GM12878 (cell line): ENCODE data around the gene ASAP3. TPM values are rescaled to one million over a fixed set of nuclear protein-coding genes. Genes with fewer than 3 reads are reported as not detected.

Experiments used
- ATAC-seq: fragments of 200-7000 bp; cut with Tn5 transposase; 3 replicates; pipeline ENCODE4 v1.9.1; 2020; ENCODE audit warnings: mild to moderate bottlenecking, moderate library complexity
- BruUV-seq: library from RNA; stranded (reverse); fragments of 400-500 nt; replicated peaks from 2 replicates; lab custom pipeline; 2021; lab: Mats Ljungman, UMichigan
- CTCF ChIA-PET: fragments of 300-600 bp; sonication (Branson Sonifier 250); formaldehyde crosslinking; extraction: SDS; loops from one replicate; lab custom pipeline; 2021; ENCODE audit warnings: inconsistent platforms; lab: Yijun Ruan, JAX
- POLR2A ChIA-PET: fragments of 350-600 bp; formaldehyde crosslinking; extraction: SDS; loops from one replicate; lab custom pipeline; 2021; ENCODE audit warnings: inconsistent platforms; lab: Charles Lee
- RAD21 ChIA-PET: fragments of 300-600 bp; sonication (Branson Sonifier 250); formaldehyde crosslinking; loops from one replicate; lab custom pipeline; 2023; ENCODE audit warnings: antibody characterized with exemption; ENCODE audit not compliant: unreplicated experiment; lab: Charles Lee
- SMC1A ChIA-PET: fragments of 300-600 bp; sonication (Branson Sonifier 250); formaldehyde crosslinking; loops from one replicate; lab custom pipeline; 2023; ENCODE audit not compliant: unreplicated experiment, uncharacterized antibody; lab: Charles Lee
- DNase-seq: peaks from one replicate; pipeline ENCODE4 v3.0.0-alpha.2; 2011; ENCODE audit warnings: low read depth, low spot score
- FAIRE-seq: peaks from 3 replicates; lab custom pipeline; 2011; peaks lifted over from hg19 to GRCh38; lab: Jason Lieb, UNC
- H2AFZ ChIP-seq: 2 replicates; pipeline ENCODE4 v1.6.0; 2011; ENCODE audit warnings: low read depth, low read length, control low read depth; ENCODE audit not compliant: control insufficient read depth
- H3K27ac ChIP-seq: 2 replicates; pipeline ENCODE4 v1.5.1; 2011; ENCODE audit warnings: control low read depth; ENCODE audit not compliant: control insufficient read depth, insufficient read depth
- H3K27me3 ChIP-seq, 2 experiments: replicated peaks in 1 of 2; 2 replicates each; pipeline versions ENCODE4 v1.6.0 to v1.6.1; 2011; ENCODE audit warnings: low read length in 1 of 2; ENCODE audit not compliant: control insufficient read depth in 2 of 2, insufficient read depth in 2 of 2
- H3K36me3 ChIP-seq, 2 experiments: 2 replicates each; pipeline ENCODE4 v1.5.1; 2011; ENCODE audit warnings: low read length in 1 of 2; ENCODE audit not compliant: control insufficient read depth in 2 of 2, insufficient read depth in 2 of 2
- H3K4me1 ChIP-seq: 2 replicates; pipeline ENCODE4 v1.6.1; 2011; ENCODE audit warnings: mild to moderate bottlenecking, low read length, moderate library complexity, mixed read lengths; ENCODE audit not compliant: control insufficient read depth, insufficient read depth
- H3K4me2 ChIP-seq: 2 replicates; pipeline ENCODE4 v1.6.0; 2011; ENCODE audit warnings: control low read depth; ENCODE audit not compliant: control insufficient read depth, insufficient read depth
- H3K4me3 ChIP-seq: fragments of 200-600 bp; sonication (generic); 2 replicates; pipeline ENCODE4 v1.5.1; 2016
- H3K79me2 ChIP-seq: 2 replicates; pipeline ENCODE4 v1.6.0; 2011; ENCODE audit warnings: low read length; ENCODE audit not compliant: control insufficient read depth, insufficient read depth
- H3K9ac ChIP-seq: 2 replicates; pipeline ENCODE4 v1.8.0; 2011; ENCODE audit warnings: low read length, control low read depth, mixed read lengths; ENCODE audit not compliant: control insufficient read depth, insufficient read depth
- H3K9me3 ChIP-seq: replicated peaks from 3 replicates; pipeline ENCODE4 v1.5.1; 2011; ENCODE audit warnings: mild to moderate bottlenecking, low read length; ENCODE audit not compliant: control insufficient read depth, insufficient read depth
- H4K20me1 ChIP-seq: 2 replicates; pipeline ENCODE4 v1.6.0; 2011; ENCODE audit not compliant: control insufficient read depth, insufficient read depth
- CBFB ChIP-seq: IDR thresholded peaks from 2 replicates; pipeline ENCODE4 v1.6.1; 2016; ENCODE audit warnings: antibody characterized with exemption, low read depth
- CHD4 ChIP-seq: fragments of 200-600 bp; sonication (generic); IDR thresholded peaks from 2 replicates; pipeline ENCODE4 v1.6.1; 2016; ENCODE audit warnings: mild to moderate bottlenecking
- IKZF2 ChIP-seq, 2 experiments: fragments of 450-650 bp; IDR thresholded peaks; 2 replicates each; pipeline ENCODE4 v1.6.1; 2017; ENCODE audit warnings: mild to moderate bottlenecking in 2 of 2, moderate library complexity in 2 of 2
- MLLT1 ChIP-seq: fragments of 450-650 bp; IDR thresholded peaks from 2 replicates; pipeline ENCODE4 v1.6.1; 2016; ENCODE audit warnings: mild to moderate bottlenecking
- REST ChIP-seq: IDR thresholded peaks from 2 replicates; pipeline ENCODE4 v1.6.1; 2012; ENCODE audit warnings: mild to moderate bottlenecking, low read depth, low read length
- ZNF217 ChIP-seq: fragments of 450-650 bp; IDR thresholded peaks from 2 replicates; pipeline ENCODE4 v1.6.1; 2017; ENCODE audit warnings: antibody characterized with exemption, mild to moderate bottlenecking
- ZNF24 ChIP-seq: fragments of 450-650 bp; IDR thresholded peaks from 2 replicates; pipeline ENCODE4 v1.6.1; 2017; ENCODE audit warnings: antibody characterized with exemption, mild to moderate bottlenecking
- whole genome bisulfite sequencing: methylation state at CpG from one replicate; pipeline ENCODE4 v1.1.6; 2016; ENCODE audit warnings: low lambda C conversion rate; ENCODE audit not compliant: insufficient replicate concordance, insufficient coverage; ENCODE audit errors: missing lambda C conversion rate; 5-methylcytosine and 5-hydroxymethylcytosine counted together
- in situ Hi-C: fragments of 300-500 bp; cut with MboI; formaldehyde crosslinking; loops from 9 replicates; pipeline ENCODE4 v1.14.3; 2018; ENCODE audit warnings: mixed read lengths
- intact Hi-C: fragments of 100-400 bp; cut with micrococcal nuclease; formaldehyde crosslinking; loops from one replicate; pipeline ENCODE4 v1.14.2; 2022; ENCODE audit not compliant: unreplicated experiment
- polyA plus RNA-seq, 11 experiments: library from polyadenylated mRNA; depleted of rRNA in 4 of 11; unstranded in 6 of 11; stranded (reverse) in 5 of 11; fragments of >200 nt; fragmentation: Nextera tagmentation in 4 of 11; fragmentation: Illumina TruSeq in 1 of 11; extraction: Ambion mirVana in 4 of 11; extraction: Trizol in 1 of 11; gene quantifications; 1 replicate in 1 of 11; 2 replicates in 10 of 11; pipeline versions ENCODE4 v1.2.1 to v1.2.3, GENCODE V29; 2011 to 2016; ENCODE audit warnings: inconsistent platforms in 2 of 11, missing spikeins in 2 of 11, low read depth in 1 of 11
- total RNA-seq, 4 experiments: library from RNA; depleted of rRNA in 3 of 4; stranded (reverse); fragments of >200 nt in 3 of 4; fragmentation: Illumina TruSeq in 1 of 4; extraction: Trizol in 1 of 4; gene quantifications; 2 replicates each; pipeline versions ENCODE4 v1.2.1 to v1.2.3, GENCODE V29; 2013 to 2021
- TF ChIP-seq, protein P1 (sequence below): fragments of 450-650 bp; IDR thresholded peaks from 2 replicates; pipeline ENCODE4 v1.6.1; 2017; ENCODE audit warnings: mild to moderate bottlenecking, moderate library complexity
- TF ChIP-seq, protein P2 (sequence below): fragments of 450-650 bp; IDR thresholded peaks from 2 replicates; pipeline ENCODE4 v1.6.1; 2017; ENCODE audit warnings: mild to moderate bottlenecking, low read depth, inconsistent platforms; ENCODE audit not compliant: poor library complexity, severe bottlenecking

ASAP3 gene
- total and polyA plus RNA-seq, 10 of the 15 experiments (the other 5 are each of a cell fraction or from before 2014, with no cell fraction given), result 0.04 to 0.92 (median 0.34) TPM; not detected in 1

GRCh38 chr1:23471473-23472075 lies 12.4 kb downstream of the ASAP3 start (continued):
- TF ChIP-seq, protein P1, sequence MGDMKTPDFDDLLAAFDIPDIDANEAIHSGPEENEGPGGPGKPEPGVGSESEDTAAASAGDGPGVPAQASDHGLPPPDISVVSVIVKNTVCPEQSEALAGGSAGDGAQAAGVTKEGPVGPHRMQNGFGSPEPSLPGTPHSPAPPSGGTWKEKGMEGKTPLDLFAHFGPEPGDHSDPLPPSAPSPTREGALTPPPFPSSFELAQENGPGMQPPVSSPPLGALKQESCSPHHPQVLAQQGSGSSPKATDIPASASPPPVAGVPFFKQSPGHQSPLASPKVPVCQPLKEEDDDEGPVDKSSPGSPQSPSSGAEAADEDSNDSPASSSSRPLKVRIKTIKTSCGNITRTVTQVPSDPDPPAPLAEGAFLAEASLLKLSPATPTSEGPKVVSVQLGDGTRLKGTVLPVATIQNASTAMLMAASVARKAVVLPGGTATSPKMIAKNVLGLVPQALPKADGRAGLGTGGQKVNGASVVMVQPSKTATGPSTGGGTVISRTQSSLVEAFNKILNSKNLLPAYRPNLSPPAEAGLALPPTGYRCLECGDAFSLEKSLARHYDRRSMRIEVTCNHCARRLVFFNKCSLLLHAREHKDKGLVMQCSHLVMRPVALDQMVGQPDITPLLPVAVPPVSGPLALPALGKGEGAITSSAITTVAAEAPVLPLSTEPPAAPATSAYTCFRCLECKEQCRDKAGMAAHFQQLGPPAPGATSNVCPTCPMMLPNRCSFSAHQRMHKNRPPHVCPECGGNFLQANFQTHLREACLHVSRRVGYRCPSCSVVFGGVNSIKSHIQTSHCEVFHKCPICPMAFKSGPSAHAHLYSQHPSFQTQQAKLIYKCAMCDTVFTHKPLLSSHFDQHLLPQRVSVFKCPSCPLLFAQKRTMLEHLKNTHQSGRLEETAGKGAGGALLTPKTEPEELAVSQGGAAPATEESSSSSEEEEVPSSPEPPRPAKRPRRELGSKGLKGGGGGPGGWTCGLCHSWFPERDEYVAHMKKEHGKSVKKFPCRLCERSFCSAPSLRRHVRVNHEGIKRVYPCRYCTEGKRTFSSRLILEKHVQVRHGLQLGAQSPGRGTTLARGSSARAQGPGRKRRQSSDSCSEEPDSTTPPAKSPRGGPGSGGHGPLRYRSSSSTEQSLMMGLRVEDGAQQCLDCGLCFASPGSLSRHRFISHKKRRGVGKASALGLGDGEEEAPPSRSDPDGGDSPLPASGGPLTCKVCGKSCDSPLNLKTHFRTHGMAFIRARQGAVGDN, result no peak
- TF ChIP-seq ZNF24 (no peak), ZNF217 (no peak), IKZF2 (IDR thresholded peaks at IDR 0.05) (no peak), CHD4 (no peak)

- no peak overlapping the region for H3K4me3 ChIP-seq
- no peaks in the 10 kb centered on the region for H4K20me1 ChIP-seq
- no peak overlapping the region for H2AFZ ChIP-seq
- SMC1A ChIA-PET, result no interaction called here
- H3K36me3 ChIP-seq, result no peaks in the 10 kb centered on the region
- no peaks in the 10 kb centered on the region for H3K4me1 ChIP-seq
- H3K27ac ChIP-seq, result no peak overlapping the region
- no peaks in the 10 kb centered on the region for H3K9me3 ChIP-seq
- H3K79me2 ChIP-seq, result no peaks in the 10 kb centered on the region
- no TSS peak for BruUV-seq
- peaks cover 0 to 2% of the 10 kb centered on the region in 2 experiments; a peak in 1 of 4 replicates for H3K27me3 ChIP-seq
- intact Hi-C loops, result no loop called here
- in situ Hi-C loops, result no loop called here
- no peak overlapping the region for H3K4me2 ChIP-seq
- no peak for DNase-seq
- CTCF ChIA-PET, result interaction anchor here (1.4 kb wide), 1 partner anchor 27 kb away, joined by 6 read pairs; no protein-coding TSS in a partner anchor
- RAD21 ChIA-PET, result no interaction called here
- POLR2A ChIA-PET, result no interaction called here
- 59% methylated on average over 12 of the region's 12 CpGs for WGBS
- ATAC-seq, result no peak
- no peak overlapping the region for H3K9ac ChIP-seq
- FAIRE-seq, result no peak
- TF ChIP-seq REST (no peak), MLLT1 (no peak), CBFB (no peak)
- TF ChIP-seq, protein P2, sequence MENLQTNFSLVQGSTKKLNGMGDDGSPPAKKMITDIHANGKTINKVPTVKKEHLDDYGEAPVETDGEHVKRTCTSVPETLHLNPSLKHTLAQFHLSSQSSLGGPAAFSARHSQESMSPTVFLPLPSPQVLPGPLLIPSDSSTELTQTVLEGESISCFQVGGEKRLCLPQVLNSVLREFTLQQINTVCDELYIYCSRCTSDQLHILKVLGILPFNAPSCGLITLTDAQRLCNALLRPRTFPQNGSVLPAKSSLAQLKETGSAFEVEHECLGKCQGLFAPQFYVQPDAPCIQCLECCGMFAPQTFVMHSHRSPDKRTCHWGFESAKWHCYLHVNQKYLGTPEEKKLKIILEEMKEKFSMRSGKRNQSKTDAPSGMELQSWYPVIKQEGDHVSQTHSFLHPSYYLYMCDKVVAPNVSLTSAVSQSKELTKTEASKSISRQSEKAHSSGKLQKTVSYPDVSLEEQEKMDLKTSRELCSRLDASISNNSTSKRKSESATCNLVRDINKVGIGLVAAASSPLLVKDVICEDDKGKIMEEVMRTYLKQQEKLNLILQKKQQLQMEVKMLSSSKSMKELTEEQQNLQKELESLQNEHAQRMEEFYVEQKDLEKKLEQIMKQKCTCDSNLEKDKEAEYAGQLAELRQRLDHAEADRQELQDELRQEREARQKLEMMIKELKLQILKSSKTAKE, result no peak
These were observed 13.5 kb downstream of the ASAP3 start for GRCh38 chr1:23470282-23471070.
